ENCODE data around the gene PDZD2.

Gene PDZD2

GRCh38 chr5:32159328-32160072, 520.6 kb downstream of the PDZD2 start:
- H3K27ac ChIP-seq = no peak overlapping the region
- no peak for TF ChIP-seq CTCF (IDR thresholded peaks at IDR 0.05)
- H3K79me2 ChIP-seq = peaks cover 71% of the 10 kb centered on the region
- no peak overlapping the region for H3K4me2 ChIP-seq (ENCODE audit: low read length)
- H3K4me1 ChIP-seq = no peaks in the 10 kb centered on the region
- no peaks in the 10 kb centered on the region for H3K27me3 ChIP-seq (ENCODE audit: control insufficient read depth, insufficient read depth, low read length)
- H3K9me3 ChIP-seq (ENCODE audit: control insufficient read depth, low read length) = no peaks in the 10 kb centered on the region
- no peak overlapping the region for H3K9ac ChIP-seq
- H2AFZ ChIP-seq = no peak overlapping the region
- H3K36me3 ChIP-seq (ENCODE audit: control insufficient read depth, insufficient read depth, low read length) = no peaks in the 10 kb centered on the region
- H3K4me3 ChIP-seq (ENCODE audit: low read depth, low read length) = no peak overlapping the region

DNA sequence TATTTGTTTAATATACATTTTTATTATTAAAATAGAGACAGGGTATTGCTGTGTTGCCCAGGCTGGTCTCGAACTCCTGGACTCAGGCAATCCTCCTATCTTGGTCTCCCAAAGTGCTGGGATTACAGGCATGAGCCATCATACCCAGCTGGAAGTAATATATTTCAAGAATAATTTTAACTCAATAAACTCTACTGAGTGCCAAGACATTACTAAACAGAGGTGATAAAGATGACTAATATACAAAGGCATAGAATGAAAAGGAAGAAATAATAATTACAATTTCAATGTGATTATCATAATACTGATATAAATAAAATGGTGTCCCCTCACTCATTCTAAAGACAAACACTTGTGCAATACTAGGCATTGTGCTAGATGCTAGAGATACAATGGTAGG, 521.3 kb downstream of the PDZD2 start:
- no peaks in the 10 kb centered on the region for H3K4me1 ChIP-seq
- no peak overlapping the region for H3K4me3 ChIP-seq (ENCODE audit: low read depth, low read length)
- no peaks in the 10 kb centered on the region for H3K9me3 ChIP-seq (ENCODE audit: control insufficient read depth, low read length)
- no peak overlapping the region for H3K27ac ChIP-seq
- no peaks in the 10 kb centered on the region for H3K27me3 ChIP-seq (ENCODE audit: control insufficient read depth, insufficient read depth, low read length)
- H3K79me2 ChIP-seq = peaks cover 68% of the 10 kb centered on the region
- no peak overlapping the region for H3K4me2 ChIP-seq (ENCODE audit: low read length)
- H2AFZ ChIP-seq = no peak overlapping the region
- no peak for TF ChIP-seq CTCF (IDR thresholded peaks at IDR 0.05)
- H3K36me3 ChIP-seq (ENCODE audit: control insufficient read depth, insufficient read depth, low read length) = no peaks in the 10 kb centered on the region
- no peak overlapping the region for H3K9ac ChIP-seq
